ENCODE results near the gene MYT1. TPM values are rescaled to one million over a fixed set of nuclear protein-coding genes. Genes with fewer than 3 reads are reported as not detected.

MYT1 gene
- polyA plus RNA-seq, 4 donors: 0.63 to 0.77 TPM; not detected in 2

GRCh38 chr20:64212755-64213154 lies 48.5 kb downstream of the MYT1 start:
- no peak for DNase-seq
- H3K4me3 ChIP-seq (ENCODE audit: low read depth in 1 of 3, low read length in 3 of 3): no peak overlapping the region
- WGBS, 3 donors: 55 to 58% (median 57%) methylated on average over 7 of the region's 7 CpGs
- no peaks in the 10 kb centered on the region for H3K36me3 ChIP-seq (ENCODE audit: control insufficient read depth in 3 of 3, insufficient read depth in 2 of 3, low read depth in 1 of 3, low read length in 3 of 3)
- no peaks in the 10 kb centered on the region for H3K27me3 ChIP-seq (ENCODE audit: control insufficient read depth in 3 of 3, insufficient read depth in 3 of 3, low read length in 3 of 3)
- H3K27ac ChIP-seq (ENCODE audit: low read depth in 1 of 3, low read length in 2 of 3): no peak overlapping the region
- FAIRE-seq: no peak
- H3K4me1 ChIP-seq (ENCODE audit: control insufficient read depth in 3 of 3, insufficient read depth in 2 of 3, low read depth in 1 of 3, low read length in 2 of 3): no peaks in the 10 kb centered on the region
- H3K9me3 ChIP-seq (ENCODE audit: control insufficient read depth in 2 of 2, insufficient read depth in 1 of 2, low read depth in 1 of 2, low read length in 1 of 2): no peaks in the 10 kb centered on the region

GRCh38 chr20:64214113-64214512 lies 49.9 kb downstream of the MYT1 start:
- WGBS, 3 donors: 87 to 93% (median 91%) methylated on average over 10 of the region's 10 CpGs

GRCh38 chr20:64214952-64215351 lies 50.7 kb downstream of the MYT1 start:
- 46 to 55% (median 47%) methylated on average over 6 of the region's 6 CpGs for WGBS, 3 donors
- H3K4me1 ChIP-seq (ENCODE audit: control insufficient read depth in 3 of 3, insufficient read depth in 2 of 3, low read depth in 1 of 3, low read length in 2 of 3): peaks cover 0 to 5% (median 0%) of the 10 kb centered on the region in 3 donors
- H3K27me3 ChIP-seq (ENCODE audit: control insufficient read depth in 3 of 3, insufficient read depth in 3 of 3, low read length in 3 of 3): no peaks in the 10 kb centered on the region
- DNase-seq: no peak
- H3K4me3 ChIP-seq (ENCODE audit: low read depth in 1 of 3, low read length in 3 of 3): no peak overlapping the region
- FAIRE-seq: no peak
- no peaks in the 10 kb centered on the region for H3K36me3 ChIP-seq (ENCODE audit: control insufficient read depth in 3 of 3, insufficient read depth in 2 of 3, low read depth in 1 of 3, low read length in 3 of 3)
- no peak overlapping the region for H3K27ac ChIP-seq (ENCODE audit: low read depth in 1 of 3, low read length in 2 of 3)
- H3K9me3 ChIP-seq (ENCODE audit: control insufficient read depth in 2 of 2, insufficient read depth in 1 of 2, low read depth in 1 of 2, low read length in 1 of 2): no peaks in the 10 kb centered on the region

More at GRCh38 chr20:64214113-64214512, 49.9 kb downstream of the MYT1 start:
- Histone ChIP-seq H3K4me1 (ENCODE audit: control insufficient read depth in 3 of 3, insufficient read depth in 2 of 3, low read depth in 1 of 3, low read length in 2 of 3) (no peaks in the 10 kb centered on the region), H3K27me3 (ENCODE audit: control insufficient read depth in 3 of 3, insufficient read depth in 3 of 3, low read length in 3 of 3) (no peaks in the 10 kb centered on the region), H3K27ac (ENCODE audit: low read depth in 1 of 3, low read length in 2 of 3) (no peak overlapping the region), H3K4me3 (ENCODE audit: low read depth in 1 of 3, low read length in 3 of 3) (no peak overlapping the region), H3K36me3 (ENCODE audit: control insufficient read depth in 3 of 3, insufficient read depth in 2 of 3, low read depth in 1 of 3, low read length in 3 of 3) (no peaks in the 10 kb centered on the region), H3K9me3 (ENCODE audit: control insufficient read depth in 2 of 2, insufficient read depth in 1 of 2, low read depth in 1 of 2, low read length in 1 of 2) (no peaks in the 10 kb centered on the region)
- FAIRE-seq (no peak), DNase-seq (no peak)

GRCh38 chr20:64216036-64216435 lies 51.8 kb downstream of the MYT1 start:
- no peaks in the 10 kb centered on the region for H3K27me3 ChIP-seq (ENCODE audit: control insufficient read depth in 3 of 3, insufficient read depth in 3 of 3, low read length in 3 of 3)
- no peak overlapping the region for H3K4me3 ChIP-seq (ENCODE audit: low read depth in 1 of 3, low read length in 3 of 3)
- FAIRE-seq: no peak
- peaks cover 0 to 16% (median 0%) of the 10 kb centered on the region in 3 donors for H3K4me1 ChIP-seq (ENCODE audit: control insufficient read depth in 3 of 3, insufficient read depth in 2 of 3, low read depth in 1 of 3, low read length in 2 of 3)
- no peaks in the 10 kb centered on the region for H3K36me3 ChIP-seq (ENCODE audit: control insufficient read depth in 3 of 3, insufficient read depth in 2 of 3, low read depth in 1 of 3, low read length in 3 of 3)
- DNase-seq: no peak
- H3K9me3 ChIP-seq (ENCODE audit: control insufficient read depth in 2 of 2, insufficient read depth in 1 of 2, low read depth in 1 of 2, low read length in 1 of 2): no peaks in the 10 kb centered on the region
- H3K27ac ChIP-seq (ENCODE audit: low read depth in 1 of 3, low read length in 2 of 3): no peak overlapping the region
- 58 to 73% (median 68%) methylated on average over 3 of the region's 3 CpGs for WGBS, 3 donors

GRCh38 chr20:64216910-64217309 lies 52.7 kb downstream of the MYT1 start:
- no peak for FAIRE-seq
- no peak for DNase-seq
- no peak overlapping the region for H3K27ac ChIP-seq (ENCODE audit: low read depth in 1 of 3, low read length in 2 of 3)
- H3K4me1 ChIP-seq (ENCODE audit: control insufficient read depth in 3 of 3, insufficient read depth in 2 of 3, low read depth in 1 of 3, low read length in 2 of 3): peaks cover 0 to 24% (median 0%) of the 10 kb centered on the region in 3 donors
- no peaks in the 10 kb centered on the region for H3K9me3 ChIP-seq (ENCODE audit: control insufficient read depth in 2 of 2, insufficient read depth in 1 of 2, low read depth in 1 of 2, low read length in 1 of 2)
- H3K27me3 ChIP-seq (ENCODE audit: control insufficient read depth in 3 of 3, insufficient read depth in 3 of 3, low read length in 3 of 3): no peaks in the 10 kb centered on the region
- H3K36me3 ChIP-seq (ENCODE audit: control insufficient read depth in 3 of 3, insufficient read depth in 2 of 3, low read depth in 1 of 3, low read length in 3 of 3): no peaks in the 10 kb centered on the region
- no peak overlapping the region for H3K4me3 ChIP-seq (ENCODE audit: low read depth in 1 of 3, low read length in 3 of 3)
- 85 to 91% (median 89%) methylated on average over 11 of the region's 11 CpGs for WGBS, 3 donors

- WGBS, 3 donors: 40 to 70% (median 56%) methylated on average over 13 of the region's 13 CpGs
- Histone ChIP-seq H3K4me3 (ENCODE audit: low read depth in 1 of 3, low read length in 3 of 3) (no peak overlapping the region), H3K36me3 (ENCODE audit: control insufficient read depth in 3 of 3, insufficient read depth in 2 of 3, low read depth in 1 of 3, low read length in 3 of 3) (no peaks in the 10 kb centered on the region), H3K9me3 (ENCODE audit: control insufficient read depth in 2 of 2, insufficient read depth in 1 of 2, low read depth in 1 of 2, low read length in 1 of 2) (no peaks in the 10 kb centered on the region), H3K4me1 (ENCODE audit: control insufficient read depth in 3 of 3, insufficient read depth in 2 of 3, low read depth in 1 of 3, low read length in 2 of 3) (peaks cover 0 to 32% (median 0%) of the 10 kb centered on the region in 3 donors), H3K27me3 (ENCODE audit: control insufficient read depth in 3 of 3, insufficient read depth in 3 of 3, low read length in 3 of 3) (no peaks in the 10 kb centered on the region), H3K27ac (ENCODE audit: low read depth in 1 of 3, low read length in 2 of 3) (no peak overlapping the region)
- no peak for FAIRE-seq
- no peak for DNase-seq
Measured at GRCh38 chr20:64217539-64218221, 53.4 kb downstream of the MYT1 start.

GRCh38 chr20:64219202-64219601 lies 55.0 kb downstream of the MYT1 start:
- no peak for FAIRE-seq

GRCh38 chr20:64219730-64220129 lies 55.5 kb downstream of the MYT1 start:
- no peaks in the 10 kb centered on the region for H3K9me3 ChIP-seq (ENCODE audit: control insufficient read depth in 2 of 2, insufficient read depth in 1 of 2, low read depth in 1 of 2, low read length in 1 of 2)
- DNase-seq: no peak
- H3K27ac ChIP-seq (ENCODE audit: low read depth in 1 of 3, low read length in 2 of 3): peak overlapping the region in 1 of 3 donors; percentile 81
- H3K4me1 ChIP-seq (ENCODE audit: control insufficient read depth in 3 of 3, insufficient read depth in 2 of 3, low read depth in 1 of 3, low read length in 2 of 3): peaks cover 0 to 52% (median 0%) of the 10 kb centered on the region in 3 donors
- no peak for FAIRE-seq
- 61 to 80% (median 79%) methylated on average over 16 of the region's 16 CpGs for WGBS, 3 donors
- no peaks in the 10 kb centered on the region for H3K27me3 ChIP-seq (ENCODE audit: control insufficient read depth in 3 of 3, insufficient read depth in 3 of 3, low read length in 3 of 3)
- no peak overlapping the region for H3K4me3 ChIP-seq (ENCODE audit: low read depth in 1 of 3, low read length in 3 of 3)
- H3K36me3 ChIP-seq (ENCODE audit: control insufficient read depth in 3 of 3, insufficient read depth in 2 of 3, low read depth in 1 of 3, low read length in 3 of 3): no peaks in the 10 kb centered on the region

More at GRCh38 chr20:64219202-64219601, 55.0 kb downstream of the MYT1 start:
- no peaks in the 10 kb centered on the region for H3K36me3 ChIP-seq (ENCODE audit: control insufficient read depth in 3 of 3, insufficient read depth in 2 of 3, low read depth in 1 of 3, low read length in 3 of 3)
- H3K9me3 ChIP-seq (ENCODE audit: control insufficient read depth in 2 of 2, insufficient read depth in 1 of 2, low read depth in 1 of 2, low read length in 1 of 2): no peaks in the 10 kb centered on the region
- WGBS, 3 donors: 81% methylated on average over 12 of the region's 12 CpGs
- H3K27me3 ChIP-seq (ENCODE audit: control insufficient read depth in 3 of 3, insufficient read depth in 3 of 3, low read length in 3 of 3): no peaks in the 10 kb centered on the region
- no peak overlapping the region for H3K4me3 ChIP-seq (ENCODE audit: low read depth in 1 of 3, low read length in 3 of 3)
- no peak for DNase-seq
- peaks cover 0 to 47% (median 0%) of the 10 kb centered on the region in 3 donors for H3K4me1 ChIP-seq (ENCODE audit: control insufficient read depth in 3 of 3, insufficient read depth in 2 of 3, low read depth in 1 of 3, low read length in 2 of 3)
- H3K27ac ChIP-seq (ENCODE audit: low read depth in 1 of 3, low read length in 2 of 3): no peak overlapping the region

- DNase-seq (peak; percentile 42 to 74), FAIRE-seq (no peak)
- no peaks in the 10 kb centered on the region for H3K9me3 ChIP-seq (ENCODE audit: control insufficient read depth in 2 of 2, insufficient read depth in 1 of 2, low read depth in 1 of 2, low read length in 1 of 2)
- H3K4me1 ChIP-seq (ENCODE audit: control insufficient read depth in 3 of 3, insufficient read depth in 2 of 3, low read depth in 1 of 3, low read length in 2 of 3): peaks cover 0 to 59% (median 0%) of the 10 kb centered on the region in 3 donors
- WGBS, 3 donors: 16 to 60% (median 40%) methylated on average over 8 of the region's 8 CpGs
- H3K36me3 ChIP-seq (ENCODE audit: control insufficient read depth in 3 of 3, insufficient read depth in 2 of 3, low read depth in 1 of 3, low read length in 3 of 3): peaks cover 0 to 3% (median 0%) of the 10 kb centered on the region in 3 donors
- H3K27ac ChIP-seq (ENCODE audit: low read depth in 1 of 3, low read length in 2 of 3): peak overlapping the region in 1 of 3 donors; percentile 81
- H3K4me3 ChIP-seq (ENCODE audit: low read depth in 1 of 3, low read length in 3 of 3): no peak overlapping the region
- H3K27me3 ChIP-seq (ENCODE audit: control insufficient read depth in 3 of 3, insufficient read depth in 3 of 3, low read length in 3 of 3): no peaks in the 10 kb centered on the region
Measured at GRCh38 chr20:64220420-64220819, 56.2 kb downstream of the MYT1 start.

Data from small intestine (tissue), 7 donors.